NT2/D1 (cell line): ENCODE measurements around the gene TRPV6.

ENCODE experiments used
- SUZ12 ChIP-seq: IDR thresholded peaks from 2 replicates; pipeline ENCODE4 v1.6.1; 2011; ENCODE audit not compliant: insufficient read length, insufficient read depth; ENCODE audit errors: extremely low read depth
- YY1 ChIP-seq: IDR thresholded peaks from 2 replicates; pipeline ENCODE4 v1.6.1; 2011; ENCODE audit not compliant: insufficient read length, insufficient read depth
- ZNF274 ChIP-seq: IDR thresholded peaks from 2 replicates; pipeline ENCODE4 v1.6.1; 2011; ENCODE audit warnings: mild to moderate bottlenecking, low read depth, low read length

GRCh38 chr7:142876991-142877910, 8.3 kb downstream of the TRPV6 start:
- no peak for TF ChIP-seq YY1
- no peak for TF ChIP-seq SUZ12
- no peak for TF ChIP-seq ZNF274
